A673 (cell line): ENCODE results near the gene DTWD2. TPM values are rescaled to one million over a fixed set of nuclear protein-coding genes. Genes with fewer than 3 reads are reported as not detected.

Experiments used
- BruUV-seq: library from RNA; stranded (reverse); fragments of 400-500 nt; replicated peaks from 2 replicates; lab custom pipeline; 2021; lab: Mats Ljungman, UMichigan
- CTCF ChIA-PET: fragments of 300-600 bp; sonication (Branson Sonifier 250); formaldehyde crosslinking; loops from one replicate; lab custom pipeline; 2022; ENCODE audit warnings: antibody characterized with exemption; lab: Charles Lee
- POLR2A ChIA-PET: fragments of 300-600 bp; sonication (Branson Sonifier 250); formaldehyde crosslinking; loops from one replicate; lab custom pipeline; 2022; ENCODE audit warnings: antibody characterized with exemption; ENCODE audit not compliant: low non-redundant PET; lab: Charles Lee
- DNase-seq: peaks from one replicate; pipeline ENCODE4 v3.0.0-alpha.2; 2015; ENCODE audit warnings: low spot score
- H3K27ac ChIP-seq: fragments of 200-600 bp; sonication (generic); 2 replicates; pipeline ENCODE4 v1.5.1; 2016; ENCODE audit warnings: mixed run types, low read depth, mild to moderate bottlenecking, mixed read lengths, antibody characterized with exemption, low read length; ENCODE audit not compliant: poor library complexity, severe bottlenecking
- H3K27me3 ChIP-seq: fragments of 200-600 bp; sonication (generic); replicated peaks from 2 replicates; pipeline ENCODE4 v1.6.1; 2017; ENCODE audit warnings: mixed run types, low read depth, mild to moderate bottlenecking, mixed read lengths, antibody characterized with exemption, low read length; ENCODE audit not compliant: insufficient read depth, poor library complexity
- H3K36me3 ChIP-seq: fragments of 200-600 bp; sonication (generic); 2 replicates; pipeline ENCODE4 v1.6.1; 2016; ENCODE audit warnings: mixed run types, mild to moderate bottlenecking, mixed read lengths, antibody characterized with exemption, low read length; ENCODE audit not compliant: insufficient read depth, poor library complexity, severe bottlenecking
- H3K4me1 ChIP-seq: fragments of 200-600 bp; sonication (generic); 2 replicates; pipeline ENCODE4 v1.6.1; 2017; ENCODE audit warnings: mixed run types, mild to moderate bottlenecking, mixed read lengths, antibody characterized with exemption, low read length; ENCODE audit not compliant: insufficient read depth, poor library complexity, severe bottlenecking
- H3K4me3 ChIP-seq: fragments of 200-600 bp; sonication (generic); 2 replicates; pipeline ENCODE4 v1.5.1; 2016; ENCODE audit warnings: low read depth, mixed run types, mild to moderate bottlenecking, mixed read lengths, low read length; ENCODE audit not compliant: poor library complexity, severe bottlenecking
- H3K9me3 ChIP-seq: fragments of 200-600 bp; sonication (generic); 2 replicates; pipeline ENCODE4 v1.6.1; 2016; ENCODE audit warnings: mixed run types, low read depth, mild to moderate bottlenecking, mixed read lengths, antibody characterized with exemption, low read length; ENCODE audit not compliant: poor library complexity, severe bottlenecking
- EZH2 ChIP-seq: fragments of 200-600 bp; sonication (generic); IDR thresholded peaks from 2 replicates; pipeline ENCODE4 v1.6.1; 2017; ENCODE audit warnings: borderline replicate concordance, low read depth, mild to moderate bottlenecking, mixed read lengths, antibody characterized with exemption, low read length; ENCODE audit not compliant: poor library complexity, severe bottlenecking
- intact Hi-C: fragments of 100-400 bp; cut with micrococcal nuclease; formaldehyde crosslinking; loops from one replicate; pipeline ENCODE4 v1.10.0; 2022; ENCODE audit not compliant: unreplicated experiment
- total RNA-seq: library from RNA; stranded (reverse); gene quantifications from 2 replicates; pipeline ENCODE4 v1.2.3, GENCODE V29; 2021
- TF ChIP-seq, protein P1 (sequence below): fragments of 300-800, 200-600 bp; sonication (generic); conservative IDR thresholded peaks from 2 replicates; pipeline ENCODE4 v1.5.1; 2017; ENCODE audit warnings: low read depth, mild to moderate bottlenecking, antibody characterized with exemption, low read length, moderate library complexity, mixed read lengths

DTWD2 gene
- total RNA-seq, 1 experiment from 2014 or later, result 12.1 TPM

- TF ChIP-seq, protein P1, sequence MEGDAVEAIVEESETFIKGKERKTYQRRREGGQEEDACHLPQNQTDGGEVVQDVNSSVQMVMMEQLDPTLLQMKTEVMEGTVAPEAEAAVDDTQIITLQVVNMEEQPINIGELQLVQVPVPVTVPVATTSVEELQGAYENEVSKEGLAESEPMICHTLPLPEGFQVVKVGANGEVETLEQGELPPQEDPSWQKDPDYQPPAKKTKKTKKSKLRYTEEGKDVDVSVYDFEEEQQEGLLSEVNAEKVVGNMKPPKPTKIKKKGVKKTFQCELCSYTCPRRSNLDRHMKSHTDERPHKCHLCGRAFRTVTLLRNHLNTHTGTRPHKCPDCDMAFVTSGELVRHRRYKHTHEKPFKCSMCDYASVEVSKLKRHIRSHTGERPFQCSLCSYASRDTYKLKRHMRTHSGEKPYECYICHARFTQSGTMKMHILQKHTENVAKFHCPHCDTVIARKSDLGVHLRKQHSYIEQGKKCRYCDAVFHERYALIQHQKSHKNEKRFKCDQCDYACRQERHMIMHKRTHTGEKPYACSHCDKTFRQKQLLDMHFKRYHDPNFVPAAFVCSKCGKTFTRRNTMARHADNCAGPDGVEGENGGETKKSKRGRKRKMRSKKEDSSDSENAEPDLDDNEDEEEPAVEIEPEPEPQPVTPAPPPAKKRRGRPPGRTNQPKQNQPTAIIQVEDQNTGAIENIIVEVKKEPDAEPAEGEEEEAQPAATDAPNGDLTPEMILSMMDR, result no peak
- no peak for TF ChIP-seq EZH2
- POLR2A ChIA-PET, result no interaction called here
- Histone ChIP-seq H3K4me1 (no peaks in the 10 kb centered on the region), H3K27me3 (no peaks in the 10 kb centered on the region), H3K27ac (no peak overlapping the region), H3K36me3 (no peaks in the 10 kb centered on the region), H3K9me3 (no peaks in the 10 kb centered on the region), H3K4me3 (no peak overlapping the region)
- no peak for DNase-seq
- CTCF ChIA-PET, result interaction anchor here (0.6 kb wide), 2 partner anchors 22 to 449 kb away, joined by 3 read pairs; no protein-coding TSS in a partner anchor
- no TSS peak for BruUV-seq
- intact Hi-C loops, result no loop called here
Measured at GRCh38 chr5:118963169-118963568, 25.2 kb downstream of the DTWD2 start.

DNA sequence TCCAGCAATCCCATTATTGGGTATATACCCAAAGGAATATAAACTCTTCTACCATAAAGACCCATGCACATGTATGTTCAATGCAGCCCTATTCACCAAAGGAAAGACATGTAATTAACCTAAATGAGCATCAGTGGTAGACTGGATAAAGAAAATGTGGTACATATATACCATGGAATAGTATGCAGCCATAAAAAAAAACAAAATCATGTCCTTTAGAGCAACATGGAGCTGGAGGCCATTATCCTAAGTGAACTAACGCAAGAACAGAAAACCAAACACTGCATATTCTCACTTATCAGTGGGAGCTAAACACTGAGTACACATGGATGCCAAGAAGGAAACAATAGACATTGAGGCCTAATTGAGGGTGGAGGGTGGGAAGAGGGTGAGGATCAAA is 27.8 kb downstream of the DTWD2 start:
- CTCF ChIA-PET, result no interaction called here
- no peak overlapping the region for H3K4me3 ChIP-seq
- no peaks in the 10 kb centered on the region for H3K36me3 ChIP-seq
- no peak for TF ChIP-seq EZH2
- TF ChIP-seq, protein P1, result no peak
- H3K27me3 ChIP-seq, result no peaks in the 10 kb centered on the region
- H3K27ac ChIP-seq, result no peak overlapping the region
- H3K4me1 ChIP-seq, result no peaks in the 10 kb centered on the region
- POLR2A ChIA-PET, result no interaction called here
- intact Hi-C loops, result no loop called here
- BruUV-seq, result no TSS peak
- H3K9me3 ChIP-seq, result no peaks in the 10 kb centered on the region
- no peak for DNase-seq

- DNase-seq, result peak; percentile 51
- H3K4me3 ChIP-seq, result no peak overlapping the region
- no TSS peak for BruUV-seq
- POLR2A ChIA-PET, result no interaction called here
- TF ChIP-seq, protein P1, result peak; percentile 66
- no peak for TF ChIP-seq EZH2
- H3K36me3 ChIP-seq, result no peaks in the 10 kb centered on the region
- CTCF ChIA-PET, result interaction anchor here (0.8 kb wide), 1 partner anchor 1502 kb away, joined by 3 read pairs; no protein-coding TSS in a partner anchor
- intact Hi-C loops, result loop anchor here (5.0 to 10.0 kb wide), 2 partner anchors 164 to 1502 kb away; no protein-coding TSS in a partner anchor
- H3K27me3 ChIP-seq, result no peaks in the 10 kb centered on the region
- H3K27ac ChIP-seq, result no peak overlapping the region
- H3K9me3 ChIP-seq, result no peaks in the 10 kb centered on the region
- H3K4me1 ChIP-seq, result no peaks in the 10 kb centered on the region
Measured at GRCh38 chr5:118956727-118957126, 31.6 kb downstream of the DTWD2 start.
